ENCODE data around the gene CIITA.

GRCh38 chr16:10979717-10980601, 103.0 kb downstream of the CIITA start:
- TF ChIP-seq CTCF (optimal IDR thresholded peaks at IDR 0.05 in 1 of 3, IDR thresholded peaks at IDR 0.05 in 1 of 3, conservative IDR thresholded peaks at IDR 0.05 in 1 of 3; ENCODE audit: extremely low read depth in 1 of 3, insufficient read depth in 2 of 3, low read length in 3 of 3) (no peak), EZH2 (IDR thresholded peaks at IDR 0.05; ENCODE audit: low read length) (no peak)

All from keratinocyte (primary cell).